NCI-H2107 treated with DMSO at 0.1 percent for 48 hours (cell line): ENCODE measurements around the gene TEX13A.
"Not testable (repeated sequence)": the region's sequence is repeated elsewhere in the genome, so short reads cannot be mapped to it uniquely, and the experiment has no call there.

ENCODE experiments used
- DNase-seq: peaks from one replicate; lab custom pipeline; 2025; ENCODE audit not compliant: unreplicated experiment; lab: John Stamatoyannopoulos, UW

Gene TEX13A, protein sequence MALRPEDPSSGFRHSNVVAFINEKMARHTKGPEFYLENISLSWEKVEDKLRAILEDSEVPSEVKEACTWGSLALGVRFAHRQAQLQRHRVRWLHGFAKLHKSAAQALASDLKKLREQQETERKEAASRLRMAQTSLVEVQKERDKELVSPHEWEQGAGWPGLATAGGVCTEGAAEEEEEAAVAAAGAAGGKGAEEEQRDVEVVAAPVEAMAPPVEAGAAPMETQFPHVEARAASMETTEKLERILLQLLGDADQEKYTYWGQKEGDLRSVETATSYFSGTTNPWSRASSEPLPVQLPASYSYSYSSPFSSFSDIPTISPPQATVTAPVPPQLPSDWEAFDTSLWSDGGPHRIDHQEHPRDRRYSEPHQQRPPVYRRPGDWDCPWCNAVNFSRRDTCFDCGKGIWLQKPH

DNA sequence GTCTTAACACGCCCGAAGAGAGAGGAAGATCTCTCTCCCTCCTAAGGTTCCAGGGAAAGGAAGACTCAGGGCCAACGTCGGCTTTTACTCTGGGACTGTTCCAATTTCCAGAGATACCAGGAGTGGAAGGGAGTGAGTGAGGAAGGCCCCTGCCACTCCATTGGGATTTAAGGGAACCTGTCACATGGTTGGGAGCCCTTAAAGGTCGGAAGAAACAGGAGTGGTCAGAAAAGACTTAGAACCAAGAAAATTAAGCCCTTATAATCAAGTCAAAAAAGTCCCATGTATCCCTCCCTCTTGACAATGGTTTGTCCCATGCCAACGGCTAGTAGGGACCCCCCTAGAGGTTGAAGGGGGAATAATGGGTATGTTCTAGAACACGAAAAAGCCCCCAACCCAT lies at the start of gene TEX13A:
Gene TEX13A, minus strand, starts transcription at position 59 of the 400 bp plus-strand sequence. CDS start 297 bp downstream, outside the sequence.
- DNase-seq: no peak

DNA sequence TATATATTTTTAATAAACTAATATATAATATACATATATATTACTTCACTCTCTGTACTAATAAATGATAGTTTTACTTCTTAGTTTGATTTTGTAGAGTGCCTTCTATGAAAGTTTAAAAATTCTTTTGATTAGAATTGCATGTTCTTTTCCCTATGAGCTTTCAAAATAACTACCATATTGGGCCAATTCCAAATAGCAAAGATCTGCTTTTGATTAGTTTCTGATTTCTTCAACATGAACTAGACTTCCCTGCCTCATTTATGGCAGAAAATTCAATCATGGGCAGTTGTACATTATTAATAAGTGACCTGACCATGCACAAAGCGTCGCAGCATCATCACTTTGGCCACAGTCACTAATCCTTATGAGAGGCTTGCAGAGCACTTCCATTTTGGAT lies 48.9 kb upstream of the TEX13A start:
- no peak for DNase-seq

DNA sequence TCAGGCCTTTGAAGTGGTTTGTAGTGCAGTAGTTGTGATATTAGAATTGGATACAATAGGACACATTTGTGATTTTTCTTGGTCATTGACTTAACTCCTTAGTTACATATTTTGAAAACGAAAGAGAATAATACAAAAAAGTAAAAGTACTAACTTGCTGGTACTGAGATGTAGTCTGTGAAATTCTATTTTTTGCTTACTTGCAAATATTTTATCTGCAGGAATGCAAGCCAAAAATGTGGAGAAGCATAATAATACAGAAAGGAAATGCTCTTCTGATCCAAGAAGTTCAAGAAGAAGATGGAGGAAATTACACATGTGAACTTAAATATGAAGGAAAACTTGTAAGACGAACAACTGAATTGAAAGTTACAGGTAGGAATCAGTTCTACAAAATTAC lies 46.7 kb upstream of the TEX13A start:
- no peak for DNase-seq

DNA sequence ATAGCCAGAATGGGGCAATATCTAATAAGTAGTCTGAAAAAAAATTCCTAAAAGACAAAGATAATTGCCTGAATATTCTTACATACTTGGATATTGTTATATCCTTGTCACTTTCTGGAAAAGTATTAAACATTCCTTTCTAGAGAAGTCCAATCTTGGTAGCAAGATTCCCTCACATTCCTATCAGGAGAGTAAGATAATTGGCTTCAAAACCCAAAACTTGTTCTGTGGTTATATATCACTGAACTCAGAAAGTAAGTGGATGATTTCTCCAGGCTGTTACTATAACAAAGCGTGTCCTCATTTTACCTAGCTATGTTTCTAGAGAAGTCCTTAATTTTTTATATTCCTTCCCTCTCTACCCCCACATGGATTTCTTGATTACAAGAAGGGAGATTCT lies 46.0 kb upstream of the TEX13A start:
- DNase-seq: no peak

DNA sequence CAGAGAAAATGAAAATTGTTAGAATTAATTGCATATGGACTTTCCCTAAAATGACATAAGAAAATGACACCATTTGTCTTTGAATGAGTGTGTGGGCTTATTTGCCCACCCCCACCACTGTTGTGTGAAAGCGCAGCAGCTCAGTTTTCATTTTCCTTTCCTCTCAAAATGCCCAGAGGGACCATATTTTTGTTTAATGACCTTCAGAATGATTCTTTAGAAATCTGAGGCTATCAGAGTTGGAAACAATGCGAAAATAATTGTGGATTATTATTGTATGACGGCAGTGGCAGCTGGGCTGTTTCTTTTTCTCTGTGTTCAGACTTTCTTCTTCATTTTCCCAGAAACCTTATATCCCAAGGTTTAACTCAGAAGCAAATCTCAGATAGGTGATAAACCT lies 44.6 kb upstream of the TEX13A start:
- DNase-seq: no peak

DNA sequence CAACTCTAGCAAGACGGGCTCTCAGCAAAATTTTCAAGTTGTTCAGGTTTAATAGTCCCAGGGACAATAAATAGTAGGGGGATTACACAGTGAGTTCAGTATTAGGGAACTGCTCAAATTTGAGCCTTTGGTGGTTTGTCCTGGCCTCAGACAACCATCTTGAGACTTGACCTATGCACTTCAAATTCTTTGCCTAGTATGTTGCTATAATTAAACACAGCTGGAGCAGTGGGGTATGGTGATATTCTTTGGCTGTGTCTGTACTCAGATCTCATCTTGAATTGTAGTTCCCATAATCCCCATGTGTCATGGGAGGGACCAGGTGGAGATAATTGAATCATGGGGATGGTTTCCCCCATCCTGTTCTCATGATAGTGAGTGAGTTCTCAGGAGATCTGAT lies 43.3 kb upstream of the TEX13A start:
- no peak for DNase-seq

DNA sequence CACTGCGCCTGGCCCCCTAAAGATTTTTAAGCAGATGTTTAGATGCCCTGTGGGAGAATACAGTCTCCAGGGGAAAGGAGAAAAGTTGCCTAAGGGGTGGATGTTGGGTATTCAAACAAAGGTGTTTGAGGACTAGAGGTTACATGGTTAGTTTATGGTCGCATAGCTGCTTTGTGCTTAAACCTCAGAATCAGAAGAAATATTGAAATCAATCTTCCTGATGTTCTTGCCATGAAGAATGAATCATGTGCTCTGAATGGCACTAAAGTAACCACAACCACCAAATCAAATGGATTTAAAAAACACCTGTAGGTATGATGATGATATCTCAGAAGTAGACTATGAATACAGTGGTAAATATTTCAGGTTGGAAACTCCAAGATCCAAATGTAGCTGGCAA lies 42.7 kb upstream of the TEX13A start:
- DNase-seq: no peak

DNA sequence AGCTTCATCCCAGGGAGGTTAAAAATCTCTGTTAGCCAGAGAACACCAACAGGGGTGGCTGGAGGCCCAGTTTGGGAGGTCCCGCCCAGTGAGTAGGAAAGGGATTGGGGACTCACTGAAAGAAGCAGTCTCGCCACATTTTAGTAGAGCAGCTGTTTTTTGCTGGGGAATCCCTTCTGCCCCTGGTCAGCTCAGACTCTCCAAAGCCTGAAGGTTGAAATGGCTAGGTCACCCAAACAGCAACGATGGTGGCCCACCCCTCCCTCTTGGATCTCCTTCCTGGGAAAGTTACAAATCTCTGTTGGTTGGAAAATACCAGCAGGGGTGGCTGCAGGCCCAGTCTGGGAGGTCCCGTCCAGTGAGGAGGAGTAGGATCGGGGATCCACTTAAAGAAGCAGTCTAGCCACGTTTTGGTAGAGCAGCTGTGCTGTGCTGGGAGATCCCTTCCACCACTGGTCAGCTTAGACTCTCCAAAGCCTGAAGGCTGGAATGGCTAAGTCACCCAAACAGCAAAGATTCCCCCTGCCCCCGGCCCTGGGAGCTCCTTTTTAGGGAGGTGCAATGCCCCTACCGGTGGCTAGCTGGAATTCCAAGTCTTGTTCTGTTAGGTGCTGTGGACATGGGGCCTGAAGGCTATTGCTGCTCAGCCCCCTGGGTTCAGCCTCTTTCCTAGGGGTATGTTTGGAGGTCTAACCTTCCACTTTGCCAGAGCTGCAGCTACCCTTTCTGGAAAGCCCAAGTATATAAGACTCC lies 40.0 kb upstream of the TEX13A start:
- DNase-seq: no peak

DNA sequence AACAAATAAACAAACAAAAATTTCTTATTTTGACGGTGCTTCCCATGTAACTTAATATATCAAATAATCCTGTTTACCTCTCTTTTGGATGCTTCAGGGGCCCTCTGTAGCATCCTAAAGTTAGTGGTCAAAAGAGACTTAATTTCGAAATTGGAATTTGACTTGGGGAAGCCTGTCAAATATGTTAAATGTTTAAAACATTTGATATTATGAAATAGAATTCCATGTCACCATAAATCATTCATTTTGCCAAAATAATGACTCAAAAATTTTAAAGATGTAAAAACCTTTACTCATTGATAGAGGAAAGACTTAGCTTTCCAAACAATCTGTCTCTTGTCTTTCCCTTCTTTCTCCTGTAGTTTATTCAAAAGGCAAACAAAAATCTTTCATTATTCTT lies 20.6 kb upstream of the TEX13A start:
- DNase-seq: no peak

DNA sequence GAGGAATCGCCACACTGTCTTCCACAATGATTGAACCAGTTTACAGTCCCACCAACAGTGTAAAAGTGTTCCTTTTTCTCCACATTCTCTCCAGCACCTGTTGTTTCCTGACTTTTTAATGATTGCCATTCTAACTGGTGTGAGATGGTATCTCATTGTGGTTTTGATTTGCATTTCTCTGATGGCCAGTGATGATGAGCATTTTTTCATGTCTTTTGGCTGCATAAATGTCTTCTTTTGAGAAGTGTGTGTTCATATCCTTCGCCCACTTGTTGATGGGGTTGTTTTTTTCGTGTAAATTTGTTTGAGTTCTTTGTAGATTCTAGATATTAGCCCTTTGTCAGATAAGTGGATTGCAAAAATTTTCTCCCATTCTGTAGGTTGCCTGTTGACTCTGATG lies 16.9 kb upstream of the TEX13A start:
- not testable (repeated sequence) for DNase-seq

DNA sequence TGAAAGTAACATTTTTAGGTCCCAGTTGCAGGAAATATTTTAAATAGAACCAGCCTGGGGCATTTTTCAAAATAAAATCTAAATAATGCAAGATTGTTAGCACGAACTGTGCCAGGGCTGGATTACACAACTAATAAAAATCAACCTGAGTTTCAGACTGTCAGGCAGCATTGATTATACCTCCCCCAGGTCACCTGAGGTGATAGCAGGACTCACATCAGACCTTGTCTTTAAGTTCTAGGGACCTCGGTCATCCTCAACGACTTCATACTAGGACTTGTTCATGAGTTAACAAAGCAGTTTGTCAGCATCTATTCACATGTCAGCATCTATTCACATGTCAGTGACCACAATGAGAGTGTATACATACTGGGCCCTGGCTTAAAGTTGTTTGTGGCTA lies 8.7 kb upstream of the TEX13A start:
- no peak for DNase-seq

DNA sequence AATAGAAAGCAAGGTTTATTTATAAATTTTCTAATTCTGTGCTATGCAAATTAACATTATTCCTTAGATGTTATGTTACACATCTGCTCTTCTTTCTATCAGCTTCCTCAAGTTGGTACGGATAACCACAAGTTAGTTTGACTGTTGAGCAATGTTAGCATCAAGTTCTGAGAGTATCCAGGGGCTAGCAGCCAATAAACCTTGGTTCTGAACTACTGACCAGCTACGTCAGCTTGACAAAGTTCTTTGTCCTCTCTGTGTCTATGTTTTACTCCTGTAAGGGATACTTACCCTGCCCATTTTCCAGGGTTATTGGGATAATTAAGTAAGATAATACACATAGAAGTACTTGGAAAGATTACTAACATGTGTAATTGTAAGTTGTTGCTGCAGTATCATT lies 8.1 kb upstream of the TEX13A start:
- DNase-seq: no peak

DNA sequence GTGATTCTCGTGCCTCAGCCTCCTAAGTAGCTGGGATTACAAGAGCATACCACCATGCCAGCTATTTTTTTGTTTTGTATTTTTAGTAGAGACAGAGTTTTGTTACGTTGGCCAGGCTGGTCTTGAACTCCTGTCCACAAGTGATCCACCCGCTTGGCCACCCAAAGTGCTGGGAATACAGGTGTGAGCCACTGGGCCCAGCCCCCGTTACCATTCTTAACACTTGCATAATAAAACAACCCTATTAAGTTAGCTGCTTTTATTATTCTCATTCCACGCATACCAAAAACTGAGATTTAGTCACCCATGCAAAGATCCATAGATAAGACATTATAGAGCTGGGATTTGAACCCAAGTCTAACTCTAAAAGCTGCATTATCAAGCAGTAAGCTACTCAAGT lies 6.0 kb upstream of the TEX13A start:
- DNase-seq: no peak

DNA sequence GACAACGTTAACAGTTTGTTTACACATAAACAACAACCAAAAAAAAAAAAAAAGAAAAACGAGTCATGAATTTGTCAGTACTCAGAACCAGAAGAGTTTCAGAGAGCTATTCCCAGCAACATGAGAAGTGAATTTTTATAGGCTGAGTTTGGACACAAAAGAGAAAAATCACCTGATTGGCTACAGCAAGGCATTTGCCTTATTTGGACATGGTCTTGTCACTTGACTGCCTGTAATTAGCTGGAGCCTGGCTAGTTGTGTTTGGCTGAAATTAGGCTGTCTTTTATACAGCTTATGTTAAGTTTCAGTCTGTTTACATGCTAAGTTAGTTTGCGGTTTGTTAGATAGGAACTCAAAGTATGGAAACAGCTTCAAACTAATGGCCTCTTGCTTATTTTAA lies 880 bp upstream of the TEX13A start:
- no peak for DNase-seq

DNA sequence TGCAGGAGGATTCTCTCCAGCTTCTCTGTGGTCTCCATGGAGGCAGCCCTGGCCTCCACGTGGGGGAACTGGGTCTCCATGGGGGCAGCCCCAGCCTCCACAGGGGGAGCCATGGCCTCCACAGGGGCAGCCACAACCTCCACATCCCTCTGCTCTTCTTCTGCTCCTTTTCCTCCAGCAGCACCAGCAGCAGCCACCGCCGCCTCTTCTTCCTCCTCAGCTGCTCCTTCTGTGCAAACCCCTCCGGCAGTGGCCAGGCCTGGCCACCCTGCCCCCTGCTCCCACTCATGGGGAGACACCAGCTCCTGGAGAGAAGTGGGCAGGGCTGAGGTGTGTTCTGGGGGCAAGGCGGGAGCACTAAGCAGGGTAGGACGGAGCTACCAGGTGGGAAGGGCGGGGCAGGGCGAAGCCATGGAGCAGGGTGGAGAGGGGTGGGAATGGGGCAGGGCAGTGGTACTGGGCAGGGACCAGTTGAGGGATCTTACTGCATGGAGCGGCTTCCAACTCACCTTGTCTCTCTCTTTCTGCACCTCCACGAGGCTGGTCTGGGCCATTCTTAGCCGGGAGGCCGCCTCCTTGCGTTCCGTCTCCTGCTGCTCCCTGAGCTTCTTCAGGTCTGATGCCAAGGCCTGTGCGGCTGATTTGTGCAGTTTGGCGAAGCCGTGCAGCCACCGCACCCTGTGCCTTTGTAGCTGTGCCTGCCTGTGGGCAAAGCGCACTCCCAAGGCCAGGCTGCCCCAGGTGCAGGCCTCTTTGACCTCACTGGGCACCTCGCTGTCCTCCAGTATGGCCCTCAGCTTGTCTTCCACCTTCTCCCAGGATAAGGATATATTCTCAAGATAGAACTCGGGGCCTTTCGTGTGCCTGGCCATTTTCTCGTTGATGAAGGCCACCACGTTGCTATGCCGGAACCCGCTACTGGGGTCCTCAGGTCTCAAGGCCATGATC lies 766 bp downstream of the TEX13A start:
- DNase-seq: no peak

DNA sequence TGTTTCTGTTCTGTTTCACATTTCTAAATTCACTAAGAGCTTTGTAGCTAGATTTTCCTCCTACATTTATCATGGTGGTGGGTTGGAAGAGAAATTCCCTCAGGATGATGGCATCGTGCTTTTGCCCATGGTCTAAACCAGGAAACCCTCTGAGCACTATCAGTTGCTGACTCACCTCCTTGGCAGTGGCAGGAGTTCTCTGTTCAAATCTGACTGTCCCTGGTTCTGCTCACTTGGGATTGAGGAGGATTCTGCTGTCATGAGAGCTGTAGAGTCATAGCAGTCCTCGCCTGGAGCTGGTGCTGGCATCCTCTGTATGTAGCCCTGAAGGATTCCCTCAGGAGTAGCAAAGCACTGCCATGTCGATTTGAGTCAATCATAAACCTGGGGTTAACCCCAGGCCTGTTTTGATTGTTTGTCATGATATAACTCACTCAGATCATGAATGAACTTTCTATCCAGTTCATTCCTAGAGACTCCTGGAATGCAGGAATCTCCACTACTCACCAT lies 9.4 kb downstream of the TEX13A start:
- DNase-seq: no peak

DNA sequence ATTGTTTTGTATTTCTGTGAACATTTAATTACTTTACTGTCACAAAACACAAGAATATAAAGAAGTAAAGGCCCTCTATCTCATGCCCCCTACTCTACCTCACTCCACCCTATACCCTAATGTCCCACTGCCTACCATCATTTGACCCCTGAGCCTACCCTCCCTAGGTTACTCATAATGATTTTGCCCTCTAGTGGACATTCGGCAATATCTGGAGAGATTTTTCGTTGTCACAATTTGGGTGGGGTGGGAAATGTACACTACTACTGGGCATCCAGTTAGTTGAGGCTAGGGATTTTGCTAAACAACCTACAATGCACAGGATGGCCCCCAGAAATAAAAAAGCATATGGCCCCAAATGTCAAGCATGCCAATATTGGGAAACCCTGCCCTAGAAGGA lies 10.2 kb downstream of the TEX13A start:
- no peak for DNase-seq

DNA sequence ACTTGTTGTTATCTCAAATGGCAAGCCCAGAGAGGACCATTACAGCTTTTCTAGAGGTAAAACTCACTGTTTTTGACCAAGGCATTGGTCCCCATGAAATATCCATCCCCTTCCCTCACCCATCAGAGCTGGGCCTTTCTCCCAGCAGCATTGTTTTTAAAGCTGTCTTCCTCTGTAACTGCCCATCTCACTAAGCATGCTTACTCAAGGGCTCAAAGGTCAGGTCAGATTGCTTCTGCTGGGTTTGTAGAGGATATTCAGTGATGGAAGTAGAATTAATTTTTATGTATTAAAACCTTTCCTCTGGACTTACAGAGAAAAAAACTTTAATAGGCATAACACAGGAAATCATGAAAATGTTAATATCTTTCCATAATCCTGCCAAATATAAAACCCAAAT lies 11.1 kb downstream of the TEX13A start:
- no peak for DNase-seq

DNA sequence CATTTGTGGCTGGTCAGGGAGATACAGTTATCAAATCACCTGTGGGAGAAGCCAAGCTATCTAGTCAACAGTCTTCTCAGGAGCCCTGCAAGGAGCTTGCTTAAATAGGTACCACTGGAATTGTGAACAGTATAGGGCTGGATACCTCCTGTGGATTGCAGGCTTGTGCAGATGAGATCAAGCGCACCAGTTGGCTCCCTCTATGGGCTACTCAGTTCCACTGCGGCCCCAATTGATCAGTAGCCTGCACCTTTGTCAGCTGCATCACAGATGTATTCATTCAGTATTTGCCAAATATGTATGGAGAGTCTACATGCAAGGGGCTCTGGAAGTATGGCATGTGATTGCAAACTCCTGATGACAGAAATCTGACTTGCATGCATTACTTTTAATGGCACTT lies 28.6 kb downstream of the TEX13A start:
- no peak for DNase-seq

DNA sequence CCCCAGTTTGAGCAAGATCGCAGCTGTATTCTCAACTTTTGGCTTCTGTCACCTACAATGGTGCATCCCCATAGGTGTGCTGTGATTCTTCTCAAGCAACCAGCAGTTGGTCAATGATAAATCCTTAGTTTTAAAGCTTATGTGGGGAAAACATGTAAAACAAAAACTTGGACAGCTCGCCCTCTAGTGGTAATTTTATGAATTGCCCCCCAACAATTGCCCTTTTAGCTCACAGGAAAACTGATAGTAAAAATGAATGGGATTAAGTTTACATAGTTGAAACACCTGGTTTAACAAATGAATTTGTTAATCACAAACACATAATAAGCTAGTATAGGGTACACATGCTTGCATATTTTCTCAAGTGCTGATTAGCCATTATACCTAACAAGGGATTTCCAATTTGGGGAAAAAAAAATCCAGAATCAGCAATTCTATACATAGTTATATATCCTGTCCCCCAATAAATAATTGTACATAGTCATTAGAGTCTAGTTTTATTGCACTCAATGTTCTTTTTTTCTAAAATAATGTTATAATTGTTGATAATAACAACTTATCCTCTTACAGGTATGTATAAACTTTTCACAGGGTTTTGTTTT lies 30.1 kb downstream of the TEX13A start:
- DNase-seq: peak; percentile 2

DNA sequence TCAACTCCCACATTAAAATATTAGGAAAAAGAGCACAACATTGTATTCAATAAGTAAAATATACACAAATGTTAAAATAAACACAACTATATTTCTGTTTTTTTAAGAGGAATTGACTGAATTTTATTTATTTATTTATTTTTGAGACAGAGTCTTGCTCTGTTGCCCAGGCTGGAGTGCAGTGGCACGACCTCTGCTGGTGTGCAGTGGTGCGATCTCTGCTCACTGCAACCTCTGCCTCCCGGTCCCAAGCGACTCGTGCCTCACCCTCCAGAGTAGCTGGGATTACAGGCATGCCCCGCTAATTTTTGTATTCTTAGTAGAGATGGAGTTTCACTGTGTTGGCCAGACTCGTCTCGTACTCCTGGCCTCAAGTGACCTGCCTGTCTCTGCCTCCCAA lies 31.4 kb downstream of the TEX13A start:
- no peak for DNase-seq
